Activated CD4-positive, alpha-beta T cell treated with anti-CD3 and anti-CD28 coated beads for 36 hours (primary cell): ENCODE measurements around the gene TMEM63C. TPM values are rescaled to one million over a fixed set of nuclear protein-coding genes. Genes with fewer than 3 reads are reported as not detected.

Experiments
- ATAC-seq: fragments of 200-7000 bp; cut with Tn5 transposase; one replicate; pipeline ENCODE4 v1.10.0; 2021; ENCODE audit warnings: mild to moderate bottlenecking, moderate library complexity
- CTCF ChIA-PET: fragments of 350-600 bp; sonication (Branson Sonifier 250); formaldehyde crosslinking; loops from one replicate; lab custom pipeline; 2021; ENCODE audit warnings: antibody characterized with exemption; lab: Charles Lee
- POLR2A ChIA-PET: fragments of 350-600 bp; sonication (Branson Sonifier 250); formaldehyde crosslinking; loops from one replicate; lab custom pipeline; 2021; ENCODE audit warnings: antibody characterized with exemption, inconsistent platforms; lab: Charles Lee
- DNase-seq: peaks from one replicate; pipeline ENCODE4 v3.0.0-alpha.2; 2020
- H3K27ac Mint-ChIP-seq: one replicate; pipeline ENCODE4 v1.8.0; 2021; ENCODE audit warnings: mixed read lengths
- H3K27me3 Mint-ChIP-seq: one replicate; pipeline ENCODE4 v1.8.0; 2021; ENCODE audit warnings: mixed read lengths
- H3K36me3 Mint-ChIP-seq: one replicate; pipeline ENCODE4 v1.8.0; 2021; ENCODE audit warnings: low read depth, mixed read lengths
- H3K4me1 Mint-ChIP-seq: one replicate; pipeline ENCODE4 v1.8.0; 2021; ENCODE audit warnings: mixed read lengths
- H3K4me3 Mint-ChIP-seq: one replicate; pipeline ENCODE4 v1.8.0; 2021; ENCODE audit warnings: mild to moderate bottlenecking, moderate library complexity, mixed read lengths
- H3K9me3 Mint-ChIP-seq: one replicate; pipeline ENCODE4 v1.8.0; 2021; ENCODE audit warnings: low read depth, mixed read lengths
- intact Hi-C, 2 experiments: fragments of 100-400 bp; cut with DNase I in 1 of 2; cut with micrococcal nuclease in 1 of 2; formaldehyde crosslinking; loops; one replicate each; pipeline versions ENCODE4 v1.14.2 to v1.15.1; 2022 to 2024; cut with DNase I, micrococcal nuclease
- total RNA-seq, 2 experiments: library from RNA; stranded (reverse); gene quantifications; one replicate each; pipeline ENCODE4 v1.2.3, GENCODE V29; 2021

Gene TMEM63C
- total RNA-seq, 2 experiments from 2014 or later: 1.1 to 1.4 TPM

- ChIA-PET CTCF (interaction anchor here (0.7 to 3.2 kb wide), 8 partner anchors 22 to 144 kb away, joined by 3 to 18 read pairs (median 4); no protein-coding TSS in a partner anchor), POLR2A (no interaction called here)
- Mint-ChIP-seq H3K27me3 (peaks cover 18% of the 10 kb centered on the region), H3K36me3 (no peaks in the 10 kb centered on the region), H3K9me3 (no peaks in the 10 kb centered on the region), H3K4me1 (no peaks in the 10 kb centered on the region), H3K27ac (no peak overlapping the region), H3K4me3 (no peak overlapping the region)
- ATAC-seq: no peak
- DNase-seq: no peak
- intact Hi-C loops: loop anchor here in 1 of 2 experiments (5.0 kb wide), 1 partner anchor 60 kb away; no protein-coding TSS in a partner anchor
These were observed 30.7 kb downstream of the TMEM63C start for GRCh38 chr14:77212097-77212870.

GRCh38 chr14:77212943-77213678, 31.5 kb downstream of the TMEM63C start:
- H3K27me3 Mint-ChIP-seq: peaks cover 18% of the 10 kb centered on the region
- H3K4me1 Mint-ChIP-seq: no peaks in the 10 kb centered on the region
- ChIA-PET POLR2A (no interaction called here), CTCF (interaction anchor here (0.6 to 3.2 kb wide), 13 partner anchors 14 to 743 kb away, joined by 3 to 18 read pairs (median 4); no protein-coding TSS in a partner anchor)
- no peaks in the 10 kb centered on the region for H3K36me3 Mint-ChIP-seq
- no peaks in the 10 kb centered on the region for H3K9me3 Mint-ChIP-seq
- ATAC-seq (peak; percentile 74), DNase-seq (peak; percentile 73)
- H3K4me3 Mint-ChIP-seq: no peak overlapping the region
- intact Hi-C loops: loop anchor here (1.0 to 5.0 kb wide), 3 partner anchors 61 to 74 kb away; no protein-coding TSS in a partner anchor
- no peak overlapping the region for H3K27ac Mint-ChIP-seq

GRCh38 chr14:77213679-77214016, 32.0 kb downstream of the TMEM63C start:
- Mint-ChIP-seq H3K4me3 (no peak overlapping the region), H3K4me1 (no peaks in the 10 kb centered on the region), H3K27me3 (peaks cover 18% of the 10 kb centered on the region), H3K27ac (no peak overlapping the region), H3K9me3 (no peaks in the 10 kb centered on the region), H3K36me3 (no peaks in the 10 kb centered on the region)
- intact Hi-C loops: loop anchor here (1.0 to 5.0 kb wide), 3 partner anchors 61 to 74 kb away; no protein-coding TSS in a partner anchor
- CTCF ChIA-PET: interaction anchor here (0.6 to 3.2 kb wide), 11 partner anchors 13 to 742 kb away, joined by 3 to 18 read pairs (median 4); no protein-coding TSS in a partner anchor
- POLR2A ChIA-PET: no interaction called here
- ATAC-seq: no peak
- no peak for DNase-seq

- POLR2A ChIA-PET: no interaction called here
- no peaks in the 10 kb centered on the region for H3K9me3 Mint-ChIP-seq
- no peaks in the 10 kb centered on the region for H3K4me1 Mint-ChIP-seq
- no peak overlapping the region for H3K4me3 Mint-ChIP-seq
- DNase-seq (no peak), ATAC-seq (no peak)
- no peaks in the 10 kb centered on the region for H3K36me3 Mint-ChIP-seq
- intact Hi-C loops: loop anchor here in 1 of 2 experiments (5.0 kb wide), 1 partner anchor 62 kb away; no protein-coding TSS in a partner anchor
- CTCF ChIA-PET: interaction anchor here (0.6 to 1.6 kb wide), 5 partner anchors 13 to 90 kb away, joined by 3 to 7 read pairs (median 4); no protein-coding TSS in a partner anchor
- H3K27me3 Mint-ChIP-seq: peaks cover 18% of the 10 kb centered on the region
- no peak overlapping the region for H3K27ac Mint-ChIP-seq
These were observed 32.6 kb downstream of the TMEM63C start for GRCh38 chr14:77214216-77214615.

GRCh38 chr14:77217551-77217950, 36.0 kb downstream of the TMEM63C start:
- H3K27ac Mint-ChIP-seq: no peak overlapping the region
- intact Hi-C loops: no loop called here
- ChIA-PET CTCF (interaction anchor here (0.6 kb wide), 1 partner anchor 727 kb away, joined by 3 read pairs; no protein-coding TSS in a partner anchor), POLR2A (no interaction called here)
- no peaks in the 10 kb centered on the region for H3K4me1 Mint-ChIP-seq
- no peaks in the 10 kb centered on the region for H3K9me3 Mint-ChIP-seq
- DNase-seq (no peak), ATAC-seq (no peak)
- no peaks in the 10 kb centered on the region for H3K36me3 Mint-ChIP-seq
- peaks cover 18% of the 10 kb centered on the region for H3K27me3 Mint-ChIP-seq
- H3K4me3 Mint-ChIP-seq: no peak overlapping the region

- POLR2A ChIA-PET: no interaction called here
- Mint-ChIP-seq H3K36me3 (no peaks in the 10 kb centered on the region), H3K27me3 (peaks cover 15% of the 10 kb centered on the region), H3K4me1 (no peaks in the 10 kb centered on the region), H3K27ac (no peak overlapping the region), H3K9me3 (no peaks in the 10 kb centered on the region), H3K4me3 (no peak overlapping the region)
- no peak for DNase-seq
- ATAC-seq: no peak
- intact Hi-C loops: no loop called here
- CTCF ChIA-PET: no interaction called here
These were observed 38.0 kb downstream of the TMEM63C start for GRCh38 chr14:77219591-77219990.

- Mint-ChIP-seq H3K36me3 (no peaks in the 10 kb centered on the region), H3K27me3 (peaks cover 10% of the 10 kb centered on the region)
- CTCF ChIA-PET: no interaction called here
These were observed 38.8 kb downstream of the TMEM63C start for GRCh38 chr14:77220246-77221017.

GRCh38 chr14:77221241-77221871, 39.8 kb downstream of the TMEM63C start:
- no peak for DNase-seq
- CTCF ChIA-PET: no interaction called here

More at GRCh38 chr14:77220246-77221017, 38.8 kb downstream of the TMEM63C start:
- H3K9me3 Mint-ChIP-seq: no peaks in the 10 kb centered on the region
- no peak for ATAC-seq
- no peak overlapping the region for H3K27ac Mint-ChIP-seq
- no peak for DNase-seq
- H3K4me3 Mint-ChIP-seq: no peak overlapping the region
- no peaks in the 10 kb centered on the region for H3K4me1 Mint-ChIP-seq
- POLR2A ChIA-PET: no interaction called here
- intact Hi-C loops: no loop called here

GRCh38 chr14:77222546-77223225, 41.1 kb downstream of the TMEM63C start:
- DNase-seq (no peak), ATAC-seq (no peak)
- no peaks in the 10 kb centered on the region for H3K36me3 Mint-ChIP-seq
- H3K27ac Mint-ChIP-seq: no peak overlapping the region
- ChIA-PET POLR2A (no interaction called here), CTCF (no interaction called here)
- intact Hi-C loops: no loop called here
- H3K4me3 Mint-ChIP-seq: no peak overlapping the region
- no peaks in the 10 kb centered on the region for H3K27me3 Mint-ChIP-seq
- no peaks in the 10 kb centered on the region for H3K9me3 Mint-ChIP-seq
- H3K4me1 Mint-ChIP-seq: no peaks in the 10 kb centered on the region

More at GRCh38 chr14:77221241-77221871, 39.8 kb downstream of the TMEM63C start:
- no peaks in the 10 kb centered on the region for H3K36me3 Mint-ChIP-seq
- no peak for ATAC-seq
- POLR2A ChIA-PET: no interaction called here
- no peak overlapping the region for H3K4me3 Mint-ChIP-seq
- peaks cover 3% of the 10 kb centered on the region for H3K27me3 Mint-ChIP-seq
- H3K4me1 Mint-ChIP-seq: no peaks in the 10 kb centered on the region
- no peaks in the 10 kb centered on the region for H3K9me3 Mint-ChIP-seq
- intact Hi-C loops: no loop called here
- H3K27ac Mint-ChIP-seq: no peak overlapping the region

GRCh38 chr14:77224212-77224611, 42.6 kb downstream of the TMEM63C start:
- ChIA-PET CTCF (interaction anchor here (0.7 kb wide), 1 partner anchor 72 kb away, joined by 3 read pairs; no protein-coding TSS in a partner anchor), POLR2A (no interaction called here)
- Mint-ChIP-seq H3K36me3 (no peaks in the 10 kb centered on the region), H3K4me1 (no peaks in the 10 kb centered on the region), H3K27ac (no peak overlapping the region), H3K9me3 (no peaks in the 10 kb centered on the region), H3K27me3 (no peaks in the 10 kb centered on the region), H3K4me3 (no peak overlapping the region)
- ATAC-seq (no peak), DNase-seq (no peak)
- intact Hi-C loops: no loop called here
